ENCODE measurements around the gene GOT1.

The GOT1 gene

DNA sequence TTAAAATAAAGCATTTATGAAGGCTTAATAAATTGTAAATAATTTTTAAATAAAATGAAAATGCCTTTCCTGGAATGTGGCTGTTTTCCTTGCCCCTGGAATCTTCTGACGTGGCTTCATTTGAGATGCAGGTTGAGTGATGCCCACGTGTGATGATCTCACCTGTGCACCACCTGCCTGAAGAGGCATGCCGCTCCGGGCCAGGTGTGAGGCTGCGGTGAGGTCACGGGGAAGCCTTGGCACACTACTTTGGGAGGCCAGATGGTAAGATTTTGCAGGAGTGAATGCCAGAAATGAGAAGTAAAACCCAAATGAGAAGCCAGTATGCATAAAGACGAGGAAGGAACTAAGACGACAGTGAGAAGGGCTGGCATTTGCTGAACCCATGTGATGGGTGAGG is 36.2 kb downstream of the GOT1 start:
- peak; percentile 59 for DNase-seq

DNA sequence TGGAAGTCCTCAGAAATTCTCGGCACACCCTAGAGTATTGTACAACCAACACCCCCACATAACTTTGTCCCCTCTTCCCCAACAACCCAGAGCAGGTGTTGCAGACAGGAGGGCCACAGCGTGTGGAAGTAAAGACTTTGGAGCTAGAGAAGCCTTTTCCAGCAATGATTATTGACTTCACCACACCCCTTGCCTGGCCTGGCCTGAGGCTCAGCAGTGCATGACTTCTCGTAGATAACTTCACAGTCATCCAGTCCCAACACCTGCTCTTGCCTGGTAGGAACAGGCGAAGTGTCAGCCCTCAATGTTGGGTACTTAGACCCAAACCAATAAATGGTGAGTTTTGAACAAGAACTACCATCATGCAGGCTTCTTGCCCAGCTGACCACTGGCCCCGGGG is 36.7 kb downstream of the GOT1 start:
- DNase-seq = no peak

DNA sequence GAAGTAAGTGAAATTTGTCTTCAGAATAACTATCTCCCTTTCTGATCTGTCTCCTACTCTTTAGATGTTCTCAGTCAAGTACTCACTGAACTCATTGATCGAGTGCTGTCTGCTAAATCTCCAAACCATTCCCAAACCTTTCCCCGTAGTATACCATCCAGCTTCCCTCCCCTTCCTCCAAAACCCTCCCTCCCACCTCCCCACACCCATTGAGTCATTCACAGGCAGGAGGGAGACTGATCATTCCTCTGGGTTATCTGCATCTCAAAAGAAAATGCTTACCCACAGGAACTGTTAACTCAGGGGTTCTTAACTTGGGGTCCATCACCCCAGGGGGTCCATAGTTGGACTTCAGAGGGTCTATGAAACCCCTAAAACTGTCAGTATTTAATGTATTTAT is 37.4 kb downstream of the GOT1 start:
- DNase-seq = no peak

DNA sequence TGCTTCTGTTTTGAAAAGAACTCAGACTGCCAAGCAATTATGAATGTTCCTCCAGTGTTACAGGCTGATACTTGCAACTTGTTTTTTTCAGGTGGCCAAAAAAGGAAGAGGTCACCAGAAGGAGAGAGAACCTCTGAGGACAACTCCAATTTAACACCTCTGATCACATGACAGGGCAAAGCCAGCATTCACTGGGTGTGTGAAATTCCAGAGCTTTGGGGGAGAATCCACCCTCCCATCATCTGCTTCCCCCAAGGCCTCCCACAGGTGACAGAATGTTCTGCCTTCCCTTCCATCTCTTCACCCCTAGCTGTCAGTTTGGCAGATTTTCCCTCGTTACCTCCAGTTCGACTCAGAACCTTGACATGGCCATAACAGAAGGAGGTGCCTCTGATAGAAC is 39.1 kb downstream of the GOT1 start:
- no peak for DNase-seq

DNA sequence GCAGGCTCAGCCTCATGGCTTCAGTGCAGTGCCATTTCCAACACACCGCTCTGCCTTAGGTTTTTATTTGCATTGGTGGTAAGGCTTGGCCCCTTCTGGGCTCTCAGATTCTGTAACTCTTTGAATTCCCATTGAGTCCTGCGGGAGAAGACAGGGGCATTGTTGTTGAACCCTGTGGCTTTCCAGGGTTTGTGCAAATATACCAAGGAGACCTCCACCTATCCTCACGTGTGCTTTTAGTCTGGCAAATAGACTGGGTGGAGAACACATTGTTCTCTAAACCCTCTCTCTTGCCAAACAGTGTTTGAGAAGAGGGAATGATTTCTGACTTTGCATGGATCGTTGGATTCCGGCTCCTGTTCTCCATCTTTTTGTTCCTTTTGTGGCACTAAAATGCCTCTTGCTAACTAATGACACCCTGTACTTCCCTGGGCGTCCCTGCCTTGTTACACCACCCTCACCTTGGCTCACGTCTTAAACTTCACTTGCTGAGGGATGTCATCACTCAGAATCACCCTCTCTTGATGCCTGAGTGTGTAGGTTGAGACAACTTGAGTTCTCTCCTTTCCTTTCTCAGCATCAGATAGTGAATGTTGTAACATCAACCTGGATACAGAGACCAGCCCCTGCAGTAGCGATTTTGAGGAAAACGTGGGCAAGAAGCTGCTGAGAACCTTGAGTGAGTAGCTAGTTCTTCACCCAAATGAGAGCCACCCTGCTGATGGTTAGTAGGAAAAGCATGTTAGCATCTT is 40.5 kb downstream of the GOT1 start:
- DNase-seq = no peak

DNA sequence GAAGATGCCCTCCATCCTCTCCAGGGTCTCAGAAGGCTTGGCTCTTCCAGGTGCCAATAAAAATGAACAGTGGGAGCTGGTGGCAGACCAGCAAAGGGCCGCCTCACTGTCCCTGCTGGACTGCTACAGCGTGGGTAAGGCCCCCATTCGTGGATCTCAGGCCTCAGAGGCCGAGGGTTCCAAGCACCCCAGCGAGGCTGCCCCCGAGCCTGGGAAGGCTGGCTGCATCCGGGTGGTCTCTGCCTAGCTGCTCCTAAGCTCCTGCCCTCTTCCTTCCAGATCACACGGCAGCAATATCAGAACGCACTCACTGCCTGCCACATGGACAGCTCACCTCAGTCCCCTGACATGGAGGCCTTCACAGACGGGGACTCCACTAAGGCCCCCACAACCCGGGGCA is 42.9 kb downstream of the GOT1 start:
- no peak for DNase-seq

DNA sequence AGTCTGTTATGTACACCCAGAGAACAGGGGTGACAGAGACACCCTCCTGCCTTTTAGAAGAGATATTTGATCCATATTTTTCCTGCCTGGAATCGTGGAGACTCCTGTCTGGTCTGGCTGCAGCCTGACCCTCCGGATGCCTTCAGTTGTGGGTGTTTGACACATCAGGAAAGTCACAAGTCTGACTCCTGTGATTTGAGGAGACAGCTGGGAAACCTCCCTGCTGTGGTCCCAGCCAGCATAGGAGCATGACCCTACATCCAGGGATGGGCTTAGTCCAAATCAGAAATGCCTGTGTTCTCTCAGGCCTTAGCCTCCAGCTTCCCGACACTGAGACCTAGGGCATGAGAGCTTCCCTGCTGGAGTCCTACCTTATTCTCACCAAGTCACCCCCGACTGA is 43.4 kb downstream of the GOT1 start:
- no peak for DNase-seq

DNA sequence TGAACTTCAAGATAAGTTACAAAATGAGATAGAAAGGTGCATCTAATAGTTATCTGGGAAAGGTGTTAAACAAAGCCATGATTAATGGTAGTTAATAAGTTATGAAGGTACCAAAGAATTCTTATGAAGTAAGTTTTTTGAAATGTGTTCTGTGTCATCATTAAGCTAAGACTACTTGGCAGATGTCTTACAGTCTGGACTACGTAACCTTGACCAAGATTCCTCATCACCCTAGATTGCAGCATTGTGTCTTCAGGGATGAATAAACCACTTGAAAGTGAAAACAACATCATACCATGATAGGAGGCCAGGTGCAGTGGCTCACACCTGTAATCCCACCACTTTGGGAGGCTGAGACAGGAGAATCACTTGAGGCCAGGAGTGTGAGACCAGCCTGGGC is 48.2 kb downstream of the GOT1 start:
- DNase-seq = no peak

DNA sequence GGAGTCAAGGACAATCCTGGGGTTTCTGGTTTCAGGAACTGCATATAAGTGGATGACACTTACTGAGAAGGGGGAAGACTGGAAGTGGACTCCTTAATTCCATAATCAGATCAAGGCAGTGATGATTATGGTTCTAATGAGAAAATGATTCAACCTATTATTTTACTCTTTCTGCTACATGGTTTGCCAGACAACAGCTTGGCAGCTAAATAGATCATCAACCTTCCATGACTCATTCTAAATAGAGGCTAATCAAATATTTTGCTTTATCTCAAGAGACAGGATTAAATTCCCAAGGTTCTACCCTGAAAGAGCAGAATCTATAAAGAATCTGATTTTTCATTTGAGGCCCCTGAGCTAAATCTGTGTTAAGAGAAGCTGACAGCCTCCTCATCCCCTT is 55.0 kb downstream of the GOT1 start:
- DNase-seq = no peak

DNA sequence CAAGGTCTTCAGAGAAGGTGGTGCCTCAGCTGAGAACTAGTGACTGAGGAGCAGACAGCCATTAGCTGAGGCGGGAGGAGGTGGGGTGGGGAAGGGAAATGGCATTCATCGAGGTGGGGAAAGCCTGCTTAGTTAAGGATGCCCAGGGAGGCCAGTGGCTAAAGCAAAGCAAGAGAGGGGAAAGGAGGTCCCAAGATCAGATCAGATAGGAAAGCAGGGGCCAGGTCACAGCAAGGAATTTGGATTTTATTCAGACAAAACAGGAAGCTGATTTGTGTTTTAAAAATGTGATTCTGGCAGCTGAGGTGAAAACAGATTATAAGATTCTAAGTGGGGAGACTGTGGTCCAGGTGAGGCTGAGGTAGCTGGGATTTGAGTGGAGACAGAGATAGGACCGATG is 55.5 kb downstream of the GOT1 start:
- no peak for DNase-seq

DNA sequence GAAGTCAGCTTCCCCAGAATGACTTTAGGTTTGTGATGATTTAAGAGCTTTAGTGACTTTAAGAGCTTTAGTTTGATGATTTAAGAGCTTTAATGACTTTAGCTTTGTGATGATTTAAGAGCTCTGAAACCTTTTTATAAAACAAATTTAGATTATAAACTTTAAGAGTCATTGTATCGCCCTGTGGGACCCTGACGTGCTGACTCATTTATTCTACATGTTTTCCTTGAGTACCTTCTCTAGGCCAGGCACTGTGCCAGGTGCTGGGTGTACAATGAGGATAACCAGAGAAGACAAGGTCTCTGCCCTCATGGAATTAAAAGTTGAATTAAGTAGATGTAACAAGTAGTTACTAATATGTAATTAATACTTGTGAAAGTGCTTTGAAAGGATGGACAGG is 55.9 kb downstream of the GOT1 start:
- DNase-seq = no peak

DNA sequence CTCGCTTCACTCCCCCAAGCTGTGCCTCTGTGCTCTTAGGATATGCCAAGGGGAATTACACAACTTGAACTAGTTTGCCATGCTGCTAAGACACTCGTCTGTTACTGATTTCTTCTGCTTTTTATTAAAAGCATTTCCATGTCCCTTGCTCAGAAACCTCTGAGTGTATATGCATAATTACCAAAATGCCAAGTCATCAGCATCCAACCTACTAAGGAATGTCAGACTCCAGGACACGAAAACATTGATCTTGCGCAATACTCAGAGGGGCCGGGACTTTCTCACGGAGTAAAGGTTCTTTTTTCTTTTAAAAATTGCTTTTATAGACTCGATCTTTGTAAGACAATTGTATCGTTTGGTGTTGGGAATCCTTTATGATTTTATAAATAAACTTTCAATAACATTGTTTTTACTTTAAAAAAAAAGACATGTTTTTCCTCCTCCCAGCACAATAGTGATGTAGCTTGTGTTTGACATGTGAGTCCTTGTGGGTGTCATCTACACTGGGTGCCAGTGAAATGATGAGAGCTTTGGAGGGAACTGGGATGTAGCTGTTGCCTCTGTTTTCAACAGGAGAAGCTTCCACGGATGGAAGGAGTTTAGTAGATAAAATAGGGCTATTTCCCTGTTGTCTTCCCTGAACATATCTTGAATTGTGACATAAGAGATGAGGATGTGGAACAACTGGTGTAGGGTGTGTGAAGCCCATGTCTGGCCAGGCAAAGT is 57.7 kb downstream of the GOT1 start:
- DNase-seq = no peak

DNA sequence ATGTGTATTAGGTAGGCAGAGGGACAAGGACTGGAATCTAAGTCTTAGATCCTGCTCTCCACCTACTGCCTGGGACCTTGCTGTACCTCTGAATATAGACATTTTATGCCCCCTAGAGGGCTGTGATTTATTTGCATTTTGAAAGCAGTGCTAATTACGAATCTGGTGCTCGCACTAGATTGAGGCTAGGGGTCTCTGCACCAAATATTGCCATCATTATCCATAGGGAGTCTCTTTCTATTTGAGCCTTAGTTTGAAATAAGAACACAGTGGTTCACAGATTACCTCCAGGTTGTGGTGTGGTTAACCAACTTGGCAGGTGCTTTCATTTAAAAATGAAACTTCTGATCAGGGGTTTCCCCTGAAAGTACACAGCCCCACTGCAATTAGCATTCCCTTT is 59.4 kb downstream of the GOT1 start:
- DNase-seq = no peak

DNA sequence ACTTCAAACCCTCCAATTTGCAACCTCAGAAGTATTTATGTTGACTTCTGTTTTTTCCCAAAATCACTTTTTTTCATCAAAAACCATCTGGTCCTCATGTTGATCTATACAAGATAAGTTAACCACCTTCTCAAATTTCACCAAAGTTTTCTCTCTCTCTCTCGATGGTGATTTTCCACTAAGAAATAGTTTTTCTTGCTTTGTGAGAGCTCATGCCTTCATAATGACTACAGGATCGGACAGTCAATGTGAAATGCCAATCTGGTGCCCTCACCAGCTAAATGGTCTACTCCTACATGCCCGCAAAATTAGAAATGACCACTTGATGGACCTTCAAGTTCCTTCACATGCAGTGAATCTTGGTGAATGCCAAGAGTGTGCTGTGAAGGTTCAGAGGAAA is 60.9 kb downstream of the GOT1 start:
- no peak for DNase-seq

DNA sequence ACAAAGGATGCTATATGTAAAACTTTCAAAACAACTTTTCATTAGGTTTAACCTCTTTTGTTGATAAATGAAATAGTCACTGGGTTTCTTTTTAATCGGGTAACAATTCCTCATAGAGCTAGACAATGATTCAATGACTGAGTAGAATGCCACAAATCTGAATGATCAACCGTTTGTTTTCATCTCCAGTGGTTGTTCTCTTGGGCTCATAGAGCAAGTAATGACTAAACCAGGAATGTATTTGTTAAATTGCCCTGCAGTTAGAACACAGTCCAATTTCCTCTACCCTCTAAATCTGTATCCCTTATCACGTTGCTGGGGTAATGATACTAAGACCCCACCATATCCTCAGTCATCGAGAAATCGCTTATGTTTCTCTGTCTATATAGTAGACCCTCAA is 61.3 kb downstream of the GOT1 start:
- DNase-seq = no peak

DNA sequence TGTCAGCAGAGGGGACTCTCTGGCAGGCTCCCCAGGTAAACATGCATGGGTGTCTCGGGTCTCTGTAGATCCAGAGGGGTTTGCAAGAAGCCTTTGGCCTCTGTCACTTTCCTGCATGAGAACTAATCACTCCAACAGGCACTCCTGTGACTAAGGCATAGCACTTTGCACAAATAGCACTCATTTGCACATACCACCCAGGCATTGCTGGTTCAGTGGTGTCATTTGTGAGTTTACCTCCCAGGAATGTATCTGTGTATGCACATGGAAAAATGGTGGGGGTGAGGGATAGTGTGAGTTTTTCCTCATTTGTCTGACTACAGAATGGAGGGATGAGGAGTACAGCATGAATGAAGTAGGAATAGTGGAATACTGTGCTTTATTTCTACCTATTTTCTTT is 61.8 kb downstream of the GOT1 start:
- DNase-seq = no peak

DNA sequence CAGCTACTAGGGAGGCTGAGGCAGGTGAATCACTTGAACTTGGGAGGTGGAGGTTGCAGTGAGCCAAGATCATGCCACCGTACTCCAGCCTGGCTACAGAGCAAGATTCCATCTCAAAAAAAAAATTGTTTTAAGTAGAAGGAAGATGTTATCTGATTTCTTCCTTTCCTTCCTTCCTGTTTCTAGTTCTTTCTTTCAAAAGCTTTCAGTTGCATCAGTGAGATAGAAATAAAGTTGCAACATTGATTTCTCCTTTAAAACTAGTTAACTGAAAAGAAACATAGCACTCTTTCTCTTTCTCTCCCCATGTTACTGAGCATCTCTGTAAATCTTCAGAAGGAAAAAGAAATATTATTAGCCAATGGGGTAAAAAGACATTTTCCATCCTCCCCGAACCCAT is 63.8 kb downstream of the GOT1 start:
- no peak for DNase-seq

DNA sequence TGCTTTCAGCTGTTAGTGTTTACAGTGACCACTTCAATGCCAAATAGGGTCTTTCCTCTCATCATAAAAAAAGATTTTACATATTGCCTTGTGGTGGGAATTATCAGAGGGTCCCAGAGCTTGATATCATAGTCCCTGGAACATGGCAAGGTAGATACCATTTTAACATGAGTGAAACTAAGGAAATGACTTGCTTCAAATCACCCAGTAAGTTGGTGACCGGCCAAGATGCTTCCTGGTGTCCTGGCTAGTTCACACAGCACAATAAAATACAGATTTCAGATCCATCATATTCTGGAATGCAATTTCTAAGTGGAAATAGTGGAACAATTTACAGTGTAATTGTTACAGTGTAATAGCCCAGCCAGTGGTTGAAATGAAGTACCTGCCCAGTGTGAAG is 64.7 kb downstream of the GOT1 start:
- DNase-seq = no peak

DNA sequence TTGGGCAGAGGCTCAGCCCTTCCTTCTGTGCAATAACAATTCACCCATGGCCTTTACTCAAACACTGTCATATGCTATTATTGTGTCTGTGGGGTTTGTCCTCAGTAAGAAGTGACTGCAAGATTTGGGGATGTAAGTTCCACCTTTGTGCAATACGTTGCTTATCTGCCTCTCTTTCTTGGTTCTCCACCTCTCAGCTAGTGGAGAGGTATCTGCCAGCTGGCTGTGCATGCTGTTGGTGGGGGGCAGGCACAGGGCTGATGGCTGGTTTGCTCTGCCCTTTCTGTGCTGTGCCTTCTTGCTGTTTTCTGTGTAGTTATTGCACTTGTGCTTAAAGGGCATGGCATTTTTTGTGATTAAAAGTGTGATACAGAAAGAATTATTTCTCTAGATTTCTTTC is 65.1 kb downstream of the GOT1 start:
- no peak for DNase-seq

DNA sequence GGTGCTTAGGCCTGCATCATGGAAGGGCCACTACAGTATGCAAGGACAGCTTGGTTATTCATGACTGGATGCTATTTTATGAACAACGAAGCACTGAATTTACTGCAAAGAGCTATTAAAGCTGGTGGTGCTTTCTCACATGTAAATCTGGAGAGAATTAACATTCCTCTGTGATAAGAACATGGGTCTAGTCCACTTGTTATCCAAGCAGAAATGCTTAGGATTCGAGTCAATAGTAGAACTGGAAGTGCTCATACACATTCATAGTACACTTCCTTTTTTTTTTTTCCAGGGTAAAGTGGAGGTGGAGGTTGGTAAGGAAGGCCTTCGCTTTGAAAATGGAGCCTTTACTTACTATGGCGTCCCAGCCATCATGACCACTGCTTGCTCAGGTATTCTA is 66.3 kb downstream of the GOT1 start:
- no peak for DNase-seq

DNA sequence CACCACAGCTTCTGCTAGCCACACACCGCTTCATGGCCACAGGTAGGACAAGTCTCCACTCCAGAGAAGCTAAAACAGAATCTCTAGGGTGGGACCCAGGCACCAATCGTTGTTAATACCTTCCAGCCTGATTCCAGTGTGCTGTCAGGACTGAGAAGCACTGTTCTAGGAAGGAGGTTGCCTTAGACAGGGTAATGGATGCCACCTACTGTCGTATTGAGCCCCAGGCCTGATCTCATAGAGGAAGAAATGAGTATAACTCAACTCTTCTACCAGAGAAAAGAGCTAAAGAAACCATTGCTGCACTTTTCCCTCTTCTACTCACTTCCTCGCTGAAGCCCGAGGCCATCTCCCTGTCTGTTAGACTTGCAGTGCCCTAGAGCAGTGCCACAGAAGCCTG is 69.5 kb downstream of the GOT1 start:
- DNase-seq = no peak

DNA sequence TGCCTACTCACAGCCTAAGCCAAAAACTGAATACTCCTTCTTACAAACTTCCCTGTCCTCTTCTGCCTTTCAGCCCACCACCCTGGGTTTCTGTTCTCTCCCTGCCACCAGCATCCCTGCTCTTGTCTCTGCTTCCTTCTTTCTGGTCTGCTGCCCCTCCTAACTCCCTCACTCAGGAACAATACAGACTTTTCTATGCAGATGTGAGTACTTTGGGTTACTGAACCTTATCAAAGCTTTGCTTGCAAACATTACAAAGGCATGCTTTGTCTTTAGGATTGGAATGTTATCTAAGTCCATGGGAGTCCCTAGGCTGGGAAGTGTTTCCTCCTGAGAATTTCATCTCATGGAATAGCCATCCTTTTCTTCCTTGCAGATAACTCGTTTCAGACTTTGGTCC is 72.3 kb downstream of the GOT1 start:
- no peak for DNase-seq

DNA sequence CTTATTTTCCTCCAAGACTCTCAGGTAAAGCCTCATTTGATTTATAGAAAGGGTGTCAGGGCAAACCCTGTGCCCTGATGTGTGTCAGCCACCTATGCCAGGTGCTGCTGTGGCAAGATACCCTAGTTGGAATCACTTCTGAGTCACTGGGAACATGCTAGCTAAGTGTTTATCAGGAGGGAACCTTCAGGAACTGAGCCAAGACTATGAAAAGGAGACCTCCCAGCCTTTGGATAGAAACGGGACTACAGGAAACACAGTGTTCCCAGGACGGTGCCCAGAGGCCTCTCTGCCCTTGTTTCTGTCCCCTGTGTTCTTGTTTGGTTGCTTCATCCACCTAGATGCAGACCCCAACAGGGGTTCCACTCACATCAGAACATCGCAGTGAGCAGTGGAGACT is 72.7 kb downstream of the GOT1 start:
- no peak for DNase-seq

DNA sequence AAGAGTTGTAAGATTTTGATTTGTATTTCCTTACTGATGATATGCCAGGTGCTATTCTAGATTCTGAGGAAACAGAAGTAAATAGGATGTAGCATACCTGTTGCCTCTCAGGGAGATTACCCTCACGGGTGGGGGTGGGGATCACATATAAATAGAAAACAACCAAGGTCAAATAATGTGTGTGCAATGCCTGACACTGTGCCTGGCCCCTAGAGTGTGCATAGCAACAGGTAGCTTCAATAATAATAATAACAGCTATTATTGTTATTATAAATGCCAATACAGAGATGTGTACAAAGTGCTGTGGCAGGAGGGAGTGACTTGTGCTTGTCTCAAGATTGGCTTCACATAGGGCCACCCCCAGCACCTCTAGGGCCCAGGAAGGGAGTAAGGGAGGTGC is 77.2 kb downstream of the GOT1 start:
- DNase-seq = no peak

DNA sequence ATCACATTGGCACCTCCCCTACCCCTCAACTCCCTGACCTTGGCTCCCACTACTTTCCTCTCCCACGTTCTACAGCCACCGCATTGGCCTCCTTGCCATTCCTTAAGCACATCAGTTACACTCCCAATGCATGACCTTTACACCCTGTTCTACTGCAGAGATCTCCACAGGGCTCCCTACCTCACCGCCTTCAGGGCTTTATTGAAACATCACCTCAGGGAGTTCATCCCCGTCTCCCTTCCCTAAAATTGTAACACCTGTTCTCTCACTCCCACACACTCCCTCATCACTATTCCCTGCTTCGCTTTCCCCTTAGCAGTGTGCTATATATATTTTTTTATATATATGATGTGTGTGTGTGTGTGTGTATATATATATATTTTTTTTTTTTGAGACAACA is 82.8 kb downstream of the GOT1 start:
- no peak for DNase-seq
